ENCODE results near the gene GPATCH1. TPM values are rescaled to one million over a fixed set of nuclear protein-coding genes. Genes with fewer than 3 reads are reported as not detected.
A peak's percentile ranks its signal among the peaks of the same experiment; 100 is the strongest.
"Not testable (repeated sequence)": the region's sequence is repeated elsewhere in the genome, so short reads cannot be mapped to it uniquely, and the experiment has no call there.

Gene GPATCH1
- total RNA-seq, 1 donor from 2014 or later = 6.0 TPM

DNA sequence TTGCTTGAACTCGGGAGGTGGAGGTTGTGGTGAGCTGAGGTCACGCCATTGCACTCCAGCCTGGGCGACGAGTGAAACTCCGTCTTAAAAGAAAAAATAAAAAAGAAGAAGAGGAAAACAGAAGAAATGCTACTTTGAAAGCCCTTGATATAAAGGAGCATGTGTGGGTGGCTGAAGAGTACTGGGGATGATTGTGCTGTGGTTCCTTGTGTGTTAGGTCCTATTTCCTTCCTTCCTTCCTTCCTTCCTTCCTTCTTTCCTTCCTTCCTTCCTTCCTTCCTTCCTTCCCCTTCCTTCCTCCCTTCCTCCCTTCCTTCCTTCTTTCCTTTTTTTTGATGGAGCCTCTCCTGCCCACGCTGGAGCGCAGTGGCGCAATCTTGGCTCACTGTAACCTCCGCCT lies 65.2 kb downstream of the GPATCH1 start:
- DNase-seq (no peak), ATAC-seq (ENCODE audit: poor library complexity) (no peak)
- intact Hi-C loops (cut with DNase I) = no loop called here

DNA sequence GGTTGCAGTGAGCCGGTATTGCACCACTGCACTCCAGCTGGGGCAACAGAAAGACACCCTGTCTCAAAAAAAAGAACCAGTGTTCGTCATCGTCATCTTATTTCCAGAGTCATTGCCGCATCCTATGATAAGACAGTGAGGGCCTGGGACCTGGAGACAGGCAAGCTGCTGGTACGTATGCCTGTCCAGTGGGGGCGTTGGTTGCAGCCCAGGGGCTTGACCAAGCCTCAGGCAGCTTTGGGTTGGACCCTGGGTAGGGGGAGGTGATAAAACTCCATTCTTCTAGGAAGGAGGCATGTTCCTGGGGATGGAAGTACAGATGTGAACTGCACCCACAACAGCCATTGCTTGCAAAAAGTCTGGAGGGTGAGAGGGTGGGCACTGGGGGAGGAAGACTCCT lies 66.6 kb downstream of the GPATCH1 start:
- ATAC-seq (ENCODE audit: poor library complexity) = no peak
- intact Hi-C loops (cut with DNase I) = no loop called here
- no peak for DNase-seq

DNA sequence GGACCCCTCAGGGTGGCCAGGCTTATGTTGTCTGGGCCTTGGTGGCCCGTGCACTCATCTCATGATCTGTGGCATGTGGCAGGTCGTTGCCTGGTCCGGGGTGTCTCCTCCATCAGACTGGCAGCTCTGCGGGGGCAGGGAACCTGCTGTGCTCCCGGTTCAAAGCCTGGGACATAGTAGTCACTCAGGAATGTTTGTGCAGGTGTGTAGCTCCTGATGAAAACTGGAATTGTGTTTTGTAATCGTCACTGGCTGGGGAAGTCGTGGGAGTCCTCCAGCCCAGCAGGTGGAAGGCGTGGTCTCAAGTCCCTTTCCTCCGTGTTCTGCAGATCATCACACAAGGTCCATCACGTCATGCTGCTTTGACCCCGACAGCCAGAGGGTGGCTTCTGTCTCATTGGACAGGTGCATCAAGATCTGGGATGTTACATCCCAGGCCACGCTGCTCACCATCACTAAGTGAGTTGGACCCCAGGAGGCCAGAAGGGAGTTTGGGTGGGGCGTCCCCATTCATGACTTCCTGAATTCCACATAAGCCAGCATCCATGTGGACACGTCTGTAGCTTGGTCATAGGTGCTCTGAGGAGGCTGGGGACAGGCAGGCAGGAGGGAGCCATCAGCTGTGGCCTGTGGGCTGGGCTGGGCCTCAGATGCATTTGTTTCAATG lies 70.0 kb downstream of the GPATCH1 start:
- intact Hi-C loops (cut with DNase I) = no loop called here
- DNase-seq = no peak
- no peak for ATAC-seq (ENCODE audit: poor library complexity)

DNA sequence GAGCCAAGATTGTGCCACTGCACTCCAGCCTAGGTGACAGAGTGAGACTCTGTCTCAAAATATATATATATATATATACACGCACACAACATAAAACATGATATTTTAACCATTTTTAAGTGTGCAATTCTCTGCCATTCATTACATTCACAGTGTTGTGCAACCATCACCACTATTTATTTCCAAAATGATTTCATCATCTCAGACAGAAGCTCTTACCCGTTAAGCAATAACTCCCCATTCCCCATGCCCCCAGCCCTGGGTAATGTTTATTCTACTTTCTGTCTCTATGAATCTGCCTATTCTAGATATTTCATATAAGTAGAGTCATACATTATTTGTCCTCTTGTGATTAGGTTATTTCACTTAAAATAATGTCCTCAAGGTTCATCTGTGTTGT lies 71.2 kb downstream of the GPATCH1 start:
- ATAC-seq (ENCODE audit: poor library complexity) (no peak), DNase-seq (no peak)
- intact Hi-C loops (cut with DNase I) = no loop called here

DNA sequence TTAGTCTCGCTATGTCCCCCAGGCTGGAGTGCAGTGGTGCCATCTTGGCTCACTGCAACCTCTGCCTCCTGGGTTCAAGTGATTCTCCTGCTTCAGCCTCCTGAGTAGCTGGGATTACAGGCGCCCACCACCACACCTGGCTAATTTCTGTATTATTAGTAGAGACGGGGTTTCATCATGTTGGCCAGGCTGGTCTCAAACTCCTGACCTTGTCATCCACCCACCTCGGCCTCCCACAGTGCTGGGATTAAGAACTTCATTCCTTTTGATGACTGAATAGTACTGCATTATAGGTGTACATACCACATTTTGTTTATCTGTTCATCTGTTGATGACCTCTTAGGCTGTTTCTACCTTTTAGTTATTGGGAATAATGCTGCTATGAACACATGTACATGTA lies 71.6 kb downstream of the GPATCH1 start:
- intact Hi-C loops (cut with DNase I); DNase-seq; ATAC-seq (ENCODE audit: poor library complexity): not testable (repeated sequence)

DNA sequence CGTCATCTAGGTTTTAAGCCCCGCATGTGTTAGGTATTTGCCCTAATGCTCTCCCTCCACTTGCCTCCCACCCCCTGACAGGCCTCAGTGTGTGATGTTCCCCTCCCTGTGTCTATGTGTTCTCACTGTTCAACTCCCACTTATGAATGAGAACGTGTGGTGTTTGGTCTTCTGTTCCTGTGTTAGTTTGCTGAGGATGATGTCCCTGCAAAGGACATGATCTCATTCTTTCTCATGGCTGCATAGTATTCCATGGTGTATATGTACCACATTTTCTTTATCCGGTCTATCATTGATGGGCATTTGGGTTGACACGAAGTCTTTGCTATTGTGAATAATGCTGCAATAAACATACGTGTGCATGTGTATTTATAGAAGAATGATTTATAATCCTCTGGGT lies 73.3 kb downstream of the GPATCH1 start:
- ATAC-seq (ENCODE audit: poor library complexity); DNase-seq; intact Hi-C loops (cut with DNase I): not testable (repeated sequence)

DNA sequence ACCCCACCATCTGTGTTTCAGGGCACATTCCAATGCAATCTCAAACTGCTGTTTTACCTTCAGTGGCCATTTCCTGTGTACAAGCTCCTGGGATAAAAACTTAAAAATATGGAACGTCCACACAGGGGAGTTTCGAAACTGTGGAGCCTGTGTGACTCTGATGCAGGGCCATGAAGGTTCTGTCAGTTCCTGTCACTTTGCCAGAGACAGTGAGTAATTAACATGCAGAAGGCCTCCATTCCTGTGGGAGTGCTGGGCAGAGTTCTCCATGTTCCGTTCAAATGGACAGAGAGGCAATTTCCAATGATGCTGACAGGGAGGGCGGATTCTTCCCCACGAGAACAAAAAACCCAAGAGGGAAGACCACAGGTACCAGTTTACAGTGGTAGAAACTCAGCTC lies 75.4 kb downstream of the GPATCH1 start:
- intact Hi-C loops (cut with DNase I) = no loop called here
- DNase-seq (no peak), ATAC-seq (ENCODE audit: poor library complexity) (peak; percentile 31)

DNA sequence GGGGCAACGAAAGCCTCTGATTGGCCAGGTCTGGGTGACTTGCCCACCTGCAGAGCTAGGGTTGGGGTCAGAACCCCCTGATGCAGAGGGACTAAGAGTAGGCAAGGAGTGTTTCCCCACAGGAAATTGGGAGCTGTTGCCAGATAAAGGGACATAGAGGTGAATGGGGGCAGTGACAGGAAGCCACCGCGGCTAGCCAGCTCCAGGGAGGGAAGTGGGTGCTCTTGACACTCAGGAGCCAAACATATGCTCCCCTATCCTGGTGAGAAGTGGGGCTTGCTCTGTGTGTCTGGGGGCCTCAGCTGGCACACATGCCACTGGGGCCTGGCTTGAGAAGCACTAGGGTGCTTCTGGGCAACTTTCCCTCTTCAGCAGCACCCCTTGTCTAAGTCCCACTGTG lies 76.9 kb downstream of the GPATCH1 start:
- ATAC-seq (ENCODE audit: poor library complexity) (no peak), DNase-seq (no peak)
- intact Hi-C loops (cut with DNase I) = no loop called here

DNA sequence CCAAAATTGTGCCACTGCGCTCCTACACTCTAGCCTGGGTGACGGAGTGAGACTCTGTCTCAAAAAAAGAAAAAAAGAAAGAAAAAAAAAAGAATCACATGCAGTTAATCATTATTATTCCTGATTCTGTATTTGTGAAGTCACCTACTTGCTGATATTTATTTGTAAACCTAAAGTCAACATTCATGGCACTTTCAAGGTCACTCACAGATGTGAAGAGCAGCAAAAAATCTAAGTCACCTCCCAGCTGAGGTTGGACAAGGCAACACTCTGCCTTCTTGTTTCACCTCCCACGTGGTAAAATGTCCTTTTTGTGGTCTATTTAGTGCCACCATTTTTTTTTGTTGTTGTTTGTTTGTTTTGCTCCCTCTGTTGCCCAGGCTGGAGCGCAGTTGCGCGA lies 77.4 kb downstream of the GPATCH1 start:
- ATAC-seq (ENCODE audit: poor library complexity) = no peak
- intact Hi-C loops (cut with DNase I) = no loop called here
- no peak for DNase-seq

DNA sequence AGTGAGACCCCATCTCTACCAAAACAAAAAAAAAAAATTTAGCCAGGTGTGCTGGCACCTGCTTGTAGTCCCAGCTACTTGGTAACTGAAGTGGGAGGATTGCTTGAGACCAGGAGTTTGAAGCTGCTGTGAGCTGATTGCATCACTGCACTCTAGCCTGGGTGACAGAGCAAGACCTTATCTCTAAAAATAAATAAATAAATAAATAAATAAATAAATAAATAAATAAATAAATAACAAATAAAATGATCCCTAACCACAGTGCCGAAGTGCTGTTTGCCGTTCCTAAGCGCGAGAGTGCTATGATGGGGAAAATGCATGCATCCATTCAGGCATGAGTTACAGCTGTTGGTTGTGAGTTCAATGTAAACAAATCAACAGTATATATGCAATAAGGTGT lies 78.2 kb downstream of the GPATCH1 start:
- intact Hi-C loops (cut with DNase I) = no loop called here
- DNase-seq (no peak), ATAC-seq (ENCODE audit: poor library complexity) (no peak)

DNA sequence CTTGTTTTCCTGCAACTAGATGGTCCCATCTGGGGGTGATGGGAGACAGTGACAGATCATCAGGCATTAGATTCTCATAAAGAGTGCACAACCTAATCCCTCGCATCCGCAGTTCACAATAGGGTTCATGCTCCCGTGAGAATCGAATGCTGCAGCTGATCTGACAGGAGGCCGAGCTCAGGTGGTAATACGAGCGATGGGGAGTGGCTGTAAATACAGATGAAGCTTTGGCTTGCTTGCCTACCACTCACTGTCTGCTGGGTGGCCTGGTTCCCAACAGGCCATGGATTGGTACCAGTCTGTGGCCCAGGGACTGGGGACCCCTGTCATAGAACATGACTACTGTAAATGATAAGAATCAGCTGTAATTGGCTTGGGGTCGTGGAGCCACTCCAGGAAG lies 78.9 kb downstream of the GPATCH1 start:
- intact Hi-C loops (cut with DNase I) = no loop called here
- ATAC-seq (ENCODE audit: poor library complexity) (no peak), DNase-seq (no peak)

DNA sequence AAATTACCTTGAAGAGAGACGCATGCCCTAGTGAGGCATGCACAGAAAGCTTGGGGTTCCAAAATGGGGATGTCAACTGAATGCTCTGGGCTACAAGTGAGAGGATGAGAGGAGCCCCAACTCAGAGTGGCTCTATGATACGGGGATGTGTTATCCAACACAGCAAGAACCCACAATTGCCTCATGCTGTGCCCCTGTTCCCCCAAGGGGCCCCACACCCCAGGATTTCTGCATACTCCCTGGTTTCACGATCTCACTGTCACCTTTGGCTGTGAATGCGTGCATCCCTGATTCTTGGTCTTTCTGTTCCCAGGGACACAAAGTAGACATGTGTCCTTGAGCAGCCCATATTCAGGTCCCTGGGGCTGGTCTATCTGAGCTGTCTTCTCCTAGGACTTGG lies 80.2 kb downstream of the GPATCH1 start:
- DNase-seq (no peak), ATAC-seq (ENCODE audit: poor library complexity) (no peak)
- intact Hi-C loops (cut with DNase I) = no loop called here

DNA sequence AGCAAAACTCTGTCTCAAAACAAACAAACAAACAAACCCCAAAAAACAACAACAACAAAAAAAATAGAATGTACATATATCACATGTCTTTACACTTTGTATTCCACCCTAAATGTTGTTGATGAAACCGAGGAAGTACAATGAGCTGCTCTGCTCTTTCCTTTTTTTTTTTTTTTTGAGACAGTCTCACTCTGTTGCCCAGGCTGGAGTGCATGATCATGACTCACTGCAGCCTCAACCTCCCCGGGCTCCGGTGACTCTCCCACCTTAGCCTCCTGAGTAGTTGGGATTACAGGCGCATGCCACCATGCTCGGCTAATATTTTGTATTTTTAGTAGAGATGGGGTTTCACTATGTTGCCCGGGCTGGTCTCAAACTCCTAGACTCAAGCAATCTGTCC lies 82.5 kb downstream of the GPATCH1 start:
- intact Hi-C loops (cut with DNase I) = no loop called here
- DNase-seq (no peak), ATAC-seq (ENCODE audit: poor library complexity) (no peak)

DNA sequence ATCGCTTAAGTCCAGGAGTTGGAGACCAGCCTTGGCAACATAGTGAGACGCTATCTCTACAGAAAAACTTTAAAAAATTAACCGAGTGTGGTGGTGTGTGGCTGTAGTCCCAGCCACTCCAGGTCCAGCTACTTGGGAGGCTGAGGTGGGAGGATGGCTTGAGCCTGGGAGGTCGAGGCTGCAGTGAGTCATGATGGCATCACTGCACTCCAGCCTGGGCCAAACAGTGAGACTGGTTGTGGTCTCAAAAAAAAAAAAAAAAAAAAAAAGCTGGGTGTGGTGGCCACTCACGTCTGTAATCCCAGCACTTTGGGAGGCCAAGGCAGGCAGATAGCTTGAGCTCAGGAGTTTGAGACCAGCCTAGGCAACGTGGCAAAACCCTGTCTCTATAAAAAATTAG lies 85.1 kb downstream of the GPATCH1 start:
- ATAC-seq (ENCODE audit: poor library complexity); intact Hi-C loops (cut with DNase I); DNase-seq: not testable (repeated sequence)

DNA sequence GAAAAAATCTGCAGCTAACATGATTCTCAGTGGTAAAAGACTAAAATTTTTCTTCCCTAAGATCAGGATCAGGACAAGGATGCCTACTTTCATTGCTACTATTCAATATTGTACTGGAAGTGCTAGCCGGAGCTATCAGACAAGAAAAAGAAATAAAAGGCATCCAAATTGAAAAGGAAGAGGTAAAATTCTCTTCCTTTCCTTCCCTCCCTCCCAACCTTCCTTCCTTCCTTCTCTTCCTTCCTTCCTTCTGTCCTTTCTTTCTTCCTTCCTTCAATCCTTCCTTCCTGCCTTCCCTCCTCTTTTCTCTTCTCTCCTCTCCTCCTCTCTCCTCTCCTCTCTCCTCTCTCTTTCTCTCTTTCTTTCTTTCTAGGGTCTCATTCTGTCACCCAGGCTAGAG lies 86.5 kb downstream of the GPATCH1 start:
- DNase-seq = no peak
- ATAC-seq (ENCODE audit: poor library complexity) = no peak
- intact Hi-C loops (cut with DNase I) = no loop called here

DNA sequence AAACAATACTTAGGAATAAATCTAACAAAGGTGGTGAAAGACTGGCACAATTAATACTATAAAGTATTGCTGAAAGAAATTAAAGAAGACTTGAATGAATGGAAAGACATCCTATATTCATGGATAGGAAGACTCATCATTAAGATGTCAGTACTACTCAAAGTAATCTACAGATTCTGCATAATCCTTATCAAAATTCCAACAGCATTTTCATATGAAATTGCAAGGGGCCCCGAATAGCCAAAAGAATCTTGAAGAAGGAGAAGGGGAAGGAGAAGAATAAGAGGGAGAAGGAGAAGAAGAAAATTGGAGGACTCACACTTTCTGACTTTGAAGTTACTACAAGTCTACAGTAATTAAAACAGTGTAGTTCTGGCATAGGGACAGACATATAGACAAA lies 87.5 kb downstream of the GPATCH1 start:
- DNase-seq (no peak), ATAC-seq (ENCODE audit: poor library complexity) (no peak)
- intact Hi-C loops (cut with DNase I) = no loop called here

DNA sequence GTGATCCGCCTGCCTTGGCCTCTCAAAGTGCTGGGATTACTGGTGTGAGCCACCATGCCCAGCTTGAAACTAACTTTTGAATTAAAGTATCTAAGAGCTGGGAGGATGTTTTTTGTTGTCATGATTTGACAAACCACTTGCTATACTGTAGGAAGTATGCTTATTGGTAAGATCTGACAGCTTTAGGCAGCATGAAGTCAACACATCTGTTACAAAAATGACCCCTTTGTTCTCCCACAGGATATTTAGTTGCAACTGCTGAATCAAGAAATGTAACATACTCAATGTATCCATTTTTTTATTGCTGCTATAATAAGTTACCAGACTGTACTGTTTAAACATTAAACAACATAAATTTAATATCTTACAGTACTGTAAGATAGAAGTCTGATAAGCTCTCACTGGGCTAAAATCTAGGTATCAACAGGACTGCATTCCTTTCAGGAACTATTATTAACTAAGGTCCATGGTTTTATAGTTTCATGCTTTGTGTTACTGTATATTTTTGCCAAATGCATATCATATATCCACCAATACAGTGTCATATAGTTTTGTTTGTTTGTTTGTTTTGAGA lies 90.3 kb downstream of the GPATCH1 start:
- no peak for ATAC-seq (ENCODE audit: poor library complexity)
- no peak for DNase-seq
- intact Hi-C loops (cut with DNase I) = no loop called here

DNA sequence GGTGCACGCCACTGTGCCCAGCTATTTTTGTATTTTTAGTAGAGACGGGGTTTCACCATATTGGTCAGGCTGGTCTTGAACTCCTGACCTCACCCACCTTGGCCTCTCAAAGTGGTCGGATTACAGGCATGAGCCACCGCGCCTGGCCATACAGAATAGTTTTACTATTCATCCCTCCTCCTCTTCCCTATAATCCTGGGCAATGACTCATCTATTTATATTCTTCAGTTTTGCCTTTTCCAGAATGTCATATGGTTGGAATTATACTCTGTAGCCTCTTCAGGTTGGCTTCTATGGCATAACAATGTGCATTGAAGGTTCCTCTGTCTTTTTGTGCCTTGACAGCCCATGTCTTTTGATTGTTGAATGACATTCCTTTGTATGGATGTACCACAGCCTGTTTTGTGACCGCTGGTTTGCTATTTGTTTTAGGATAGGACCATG lies 91.0 kb downstream of the GPATCH1 start:
- ATAC-seq (ENCODE audit: poor library complexity) (no peak), DNase-seq (no peak)
- intact Hi-C loops (cut with DNase I) = no loop called here

DNA sequence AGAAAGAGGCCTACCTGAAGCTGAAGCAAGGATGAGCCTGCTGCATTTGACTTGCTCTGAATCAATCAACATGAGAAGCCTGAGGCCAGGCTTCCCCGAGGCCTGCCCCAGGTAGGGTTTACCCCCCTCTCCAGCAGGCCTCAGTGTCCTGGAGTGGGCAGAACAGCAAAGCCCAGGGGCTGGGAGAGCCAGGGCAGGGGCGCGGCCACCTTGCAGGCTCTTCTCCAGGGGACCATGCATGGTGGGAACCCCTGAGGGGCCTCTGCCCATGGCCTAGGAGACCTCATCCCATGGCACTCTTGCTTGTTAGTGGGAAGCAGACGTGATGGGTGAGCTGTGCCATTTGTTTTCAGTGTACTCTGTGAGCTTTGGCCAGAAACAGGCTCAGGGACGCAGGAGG lies 93.2 kb downstream of the GPATCH1 start:
- DNase-seq (no peak), ATAC-seq (ENCODE audit: poor library complexity) (no peak)
- intact Hi-C loops (cut with DNase I) = no loop called here

DNA sequence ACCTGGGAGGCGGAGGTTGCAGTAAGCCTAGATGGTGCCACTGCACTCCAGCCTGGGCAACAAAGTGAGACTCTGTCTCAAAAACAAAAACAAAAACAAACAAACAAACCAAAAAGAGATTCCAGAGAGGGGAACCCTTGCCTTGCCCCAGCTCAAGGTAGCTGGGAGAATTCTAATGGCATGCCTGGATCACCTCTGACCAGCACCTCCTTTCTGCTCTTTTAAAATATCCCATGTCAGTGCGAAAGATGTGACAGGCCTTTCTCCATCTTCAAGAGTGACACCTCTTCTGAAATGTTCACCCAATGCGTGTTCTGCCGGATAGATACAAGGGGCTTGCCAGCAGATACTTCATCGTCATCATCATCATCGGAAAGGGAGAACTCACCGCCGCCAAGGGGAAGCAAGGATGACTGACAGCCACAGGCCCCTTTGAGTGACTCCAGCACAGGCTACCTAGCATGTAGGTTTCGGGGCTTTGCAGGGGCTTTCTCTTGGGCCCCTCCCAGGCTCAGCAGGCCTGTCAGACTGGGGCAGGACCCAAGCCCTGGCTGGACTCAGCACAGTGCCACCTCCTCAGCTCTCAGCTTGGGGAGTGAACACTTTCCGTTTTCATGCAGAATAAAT lies 94.3 kb downstream of the GPATCH1 start:
- ATAC-seq (ENCODE audit: poor library complexity) (no peak), DNase-seq (no peak)
- intact Hi-C loops (cut with DNase I) = no loop called here

Measured in Right ventricle myocardium superior (tissue), 1 donor.